BJ (cell line): Measurements from ENCODE around the gene LY6G6C. TPM values are rescaled to one million over a fixed set of nuclear protein-coding genes. Genes with fewer than 3 reads are reported as not detected.

Source experiments
- CTCF ChIA-PET: fragments of 350-600 bp; formaldehyde crosslinking; extraction: SDS; loops from one replicate; lab custom pipeline; 2021; ENCODE audit warnings: antibody characterized with exemption, inconsistent platforms; lab: Yijun Ruan, JAX
- POLR2A ChIA-PET: fragments of 300-600 bp; sonication (Branson Sonifier 250); formaldehyde crosslinking; extraction: SDS; loops from one replicate; lab custom pipeline; 2021; ENCODE audit warnings: antibody characterized with exemption; lab: Charles Lee
- DNase-seq: peaks from one replicate; pipeline ENCODE4 v3.0.0-alpha.2; 2011; ENCODE audit warnings: low read depth
- H3K27me3 ChIP-seq: 2 replicates; pipeline ENCODE4 v1.6.0; 2011; ENCODE audit warnings: low read length; ENCODE audit not compliant: control insufficient read depth, insufficient read depth
- H3K36me3 ChIP-seq: 2 replicates; pipeline ENCODE4 v1.5.1; 2011; ENCODE audit warnings: low read length; ENCODE audit not compliant: control insufficient read depth, insufficient read depth
- H3K4me3 ChIP-seq: 2 replicates; pipeline ENCODE4 v1.5.1; 2011; ENCODE audit warnings: low read depth, mild to moderate bottlenecking, control low read depth, low read length
- CTCF ChIP-seq: IDR thresholded peaks from 2 replicates; pipeline ENCODE4 v1.5.1; 2011; ENCODE audit warnings: low read depth, mild to moderate bottlenecking, control low read depth, inconsistent platforms, low read length, moderate library complexity; ENCODE audit not compliant: insufficient read depth
- polyA plus RNA-seq: library from polyadenylated mRNA; depleted of rRNA; stranded (reverse); fragments of >200 nt; gene quantifications from 2 replicates; pipeline ENCODE4 v1.2.3, GENCODE V29; 2011

Gene LY6G6C
- polyA plus RNA-seq, 1 experiment = not detected

- no peak for TF ChIP-seq CTCF
- DNase-seq = no peak
- no peaks in the 10 kb centered on the region for H3K36me3 ChIP-seq
- ChIA-PET CTCF (no interaction called here), POLR2A (no interaction called here)
- no peak overlapping the region for H3K4me3 ChIP-seq
- no peaks in the 10 kb centered on the region for H3K27me3 ChIP-seq
These were observed 45.6 kb upstream of the LY6G6C start for GRCh38 chr6:31767096-31767645.

- ChIA-PET CTCF (interaction anchor here (1.0 to 1.6 kb wide), 5 partner anchors 19 to 85 kb away, joined by 3 to 4 read pairs (median 4); partner anchors contain the start of genes CLIC1 and LY6G5C), POLR2A (no interaction called here)
- no peak for DNase-seq
- TF ChIP-seq CTCF = 0 out of 2 replicates have a peak, but pooled peaks have one; percentile 5
- Histone ChIP-seq H3K27me3 (no peaks in the 10 kb centered on the region), H3K36me3 (no peaks in the 10 kb centered on the region), H3K4me3 (peak overlapping the region; percentile 30)
These were observed 44.6 kb upstream of the LY6G6C start for GRCh38 chr6:31765910-31766794.

- TF ChIP-seq CTCF = no peak
- H3K4me3 ChIP-seq = no peak overlapping the region
- POLR2A ChIA-PET = no interaction called here
- no peaks in the 10 kb centered on the region for H3K27me3 ChIP-seq
- H3K36me3 ChIP-seq = no peaks in the 10 kb centered on the region
- CTCF ChIA-PET = interaction anchor here (1.0 to 1.6 kb wide), 4 partner anchors 18 to 65 kb away, joined by 3 to 4 read pairs (median 4); partner anchors contain the start of gene CLIC1
- DNase-seq = no peak
These were observed 44.0 kb upstream of the LY6G6C start for GRCh38 chr6:31765559-31765909.

- H3K4me3 ChIP-seq = no peak overlapping the region
- ChIA-PET POLR2A (interaction anchor here (0.8 kb wide), 1 partner anchor 34 kb away, joined by 3 read pairs; no protein-coding TSS in a partner anchor), CTCF (interaction anchor here (1.0 kb wide), 1 partner anchor 62 kb away, joined by 3 read pairs; no protein-coding TSS in a partner anchor)
- no peaks in the 10 kb centered on the region; the same call in 1 of the 2 replicates for H3K36me3 ChIP-seq
- no peaks in the 10 kb centered on the region for H3K27me3 ChIP-seq
- no peak for TF ChIP-seq CTCF
- DNase-seq = no peak
These were observed 42.7 kb upstream of the LY6G6C start for GRCh38 chr6:31764198-31764597.

GRCh38 chr6:31763619-31763940 is 42.0 kb upstream of the LY6G6C start:
- DNase-seq = peak; percentile 39
- CTCF ChIA-PET = interaction anchor here (1.0 kb wide), 1 partner anchor 63 kb away, joined by 3 read pairs; no protein-coding TSS in a partner anchor
- Histone ChIP-seq H3K36me3 (no peaks in the 10 kb centered on the region; the same call in 1 of the 2 replicates), H3K4me3 (no peak overlapping the region), H3K27me3 (no peaks in the 10 kb centered on the region)
- POLR2A ChIA-PET = interaction anchor here (0.8 kb wide), 1 partner anchor 33 kb away, joined by 3 read pairs; no protein-coding TSS in a partner anchor
- TF ChIP-seq CTCF = no peak
